ENCODE data around the gene PLIN5.
"Not testable (repeated sequence)": the region's sequence is repeated elsewhere in the genome, so short reads cannot be mapped to it uniquely, and the experiment has no call there.

- TF ChIP-seq CTCF (conservative IDR thresholded peaks at IDR 0.05 in 1 of 2, IDR thresholded peaks at IDR 0.05 in 1 of 2; ENCODE audit: low read depth in 1 of 2, low read length in 2 of 2); EZH2 (IDR thresholded peaks at IDR 0.05; ENCODE audit: low read length, missing control alignments): not testable (repeated sequence)
These were observed 28.5 kb upstream of the PLIN5 start for GRCh38 chr19:4563562-4563961.
